GM10266 (cell line): ENCODE results near the gene TESK2.
"Not testable (repeated sequence)": the region's sequence is repeated elsewhere in the genome, so short reads cannot be mapped to it uniquely, and the experiment has no call there.

Experiments
- DNase-seq: peaks from one replicate; pipeline ENCODE4 v3.0.0; 2012; ENCODE audit errors: extremely low spot score
- TF ChIP-seq, protein P1 (sequence below): IDR thresholded peaks from 2 replicates; pipeline ENCODE4 v1.5.1; 2012; ENCODE audit warnings: mild to moderate bottlenecking, low read depth; ENCODE audit not compliant: control insufficient read depth, insufficient read depth; ENCODE audit errors: missing control alignments

Gene TESK2, protein sequence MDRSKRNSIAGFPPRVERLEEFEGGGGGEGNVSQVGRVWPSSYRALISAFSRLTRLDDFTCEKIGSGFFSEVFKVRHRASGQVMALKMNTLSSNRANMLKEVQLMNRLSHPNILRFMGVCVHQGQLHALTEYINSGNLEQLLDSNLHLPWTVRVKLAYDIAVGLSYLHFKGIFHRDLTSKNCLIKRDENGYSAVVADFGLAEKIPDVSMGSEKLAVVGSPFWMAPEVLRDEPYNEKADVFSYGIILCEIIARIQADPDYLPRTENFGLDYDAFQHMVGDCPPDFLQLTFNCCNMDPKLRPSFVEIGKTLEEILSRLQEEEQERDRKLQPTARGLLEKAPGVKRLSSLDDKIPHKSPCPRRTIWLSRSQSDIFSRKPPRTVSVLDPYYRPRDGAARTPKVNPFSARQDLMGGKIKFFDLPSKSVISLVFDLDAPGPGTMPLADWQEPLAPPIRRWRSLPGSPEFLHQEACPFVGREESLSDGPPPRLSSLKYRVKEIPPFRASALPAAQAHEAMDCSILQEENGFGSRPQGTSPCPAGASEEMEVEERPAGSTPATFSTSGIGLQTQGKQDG

DNA sequence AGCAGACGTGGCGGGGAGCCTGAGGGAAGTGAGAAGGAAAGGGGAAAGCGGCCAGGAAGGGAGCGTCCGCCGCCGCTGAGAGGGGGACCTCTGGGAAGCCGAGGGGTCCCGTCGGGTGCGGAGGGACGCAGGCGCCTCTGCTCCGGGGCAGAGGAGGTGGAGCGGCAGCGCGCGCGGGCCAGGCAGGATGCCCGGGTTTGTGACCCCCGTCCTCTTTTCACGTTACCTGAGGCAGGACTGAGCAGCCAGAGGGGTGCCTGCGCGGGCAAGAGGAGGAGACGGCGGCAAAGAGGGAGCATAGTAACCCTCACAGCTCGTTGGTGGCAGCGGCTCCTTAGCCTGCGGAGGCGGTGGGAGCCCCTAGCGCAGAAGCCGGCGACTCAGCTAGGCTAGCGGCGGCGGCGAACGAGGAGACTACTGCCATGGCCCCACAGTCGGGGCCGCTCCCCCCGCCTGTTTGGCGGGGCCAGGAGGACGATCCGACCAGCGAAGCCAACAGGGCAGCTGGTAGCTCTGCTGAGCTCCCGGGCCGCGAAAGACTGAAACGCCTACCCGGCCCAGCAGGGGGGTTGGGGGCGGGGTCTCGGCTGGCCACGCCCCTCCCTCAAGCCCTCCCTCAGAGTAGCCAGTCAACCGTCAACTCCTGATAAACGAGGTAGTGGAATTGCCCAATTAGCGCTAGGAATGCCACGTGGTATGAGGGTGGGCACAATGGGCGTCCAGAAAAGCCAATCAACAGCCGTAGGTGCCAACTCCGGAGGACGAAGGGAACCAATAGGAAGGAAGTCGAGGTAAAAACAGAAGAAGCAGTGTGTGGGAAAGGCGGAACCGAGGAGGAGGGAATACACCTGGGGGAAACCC, at the start of gene TESK2:
TSS of gene TESK2 (minus strand) at position 538 of the 861 bp plus-strand sequence. CDS start 33,378 bp downstream, outside the sequence.
- TF ChIP-seq, protein P1, sequence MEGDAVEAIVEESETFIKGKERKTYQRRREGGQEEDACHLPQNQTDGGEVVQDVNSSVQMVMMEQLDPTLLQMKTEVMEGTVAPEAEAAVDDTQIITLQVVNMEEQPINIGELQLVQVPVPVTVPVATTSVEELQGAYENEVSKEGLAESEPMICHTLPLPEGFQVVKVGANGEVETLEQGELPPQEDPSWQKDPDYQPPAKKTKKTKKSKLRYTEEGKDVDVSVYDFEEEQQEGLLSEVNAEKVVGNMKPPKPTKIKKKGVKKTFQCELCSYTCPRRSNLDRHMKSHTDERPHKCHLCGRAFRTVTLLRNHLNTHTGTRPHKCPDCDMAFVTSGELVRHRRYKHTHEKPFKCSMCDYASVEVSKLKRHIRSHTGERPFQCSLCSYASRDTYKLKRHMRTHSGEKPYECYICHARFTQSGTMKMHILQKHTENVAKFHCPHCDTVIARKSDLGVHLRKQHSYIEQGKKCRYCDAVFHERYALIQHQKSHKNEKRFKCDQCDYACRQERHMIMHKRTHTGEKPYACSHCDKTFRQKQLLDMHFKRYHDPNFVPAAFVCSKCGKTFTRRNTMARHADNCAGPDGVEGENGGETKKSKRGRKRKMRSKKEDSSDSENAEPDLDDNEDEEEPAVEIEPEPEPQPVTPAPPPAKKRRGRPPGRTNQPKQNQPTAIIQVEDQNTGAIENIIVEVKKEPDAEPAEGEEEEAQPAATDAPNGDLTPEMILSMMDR = no peak
- DNase-seq = peak; percentile 95

GRCh38 chr1:45536886-45537285, 45.9 kb upstream of the TESK2 start:
- DNase-seq = no peak
- TF ChIP-seq, protein P1 = no peak

DNA sequence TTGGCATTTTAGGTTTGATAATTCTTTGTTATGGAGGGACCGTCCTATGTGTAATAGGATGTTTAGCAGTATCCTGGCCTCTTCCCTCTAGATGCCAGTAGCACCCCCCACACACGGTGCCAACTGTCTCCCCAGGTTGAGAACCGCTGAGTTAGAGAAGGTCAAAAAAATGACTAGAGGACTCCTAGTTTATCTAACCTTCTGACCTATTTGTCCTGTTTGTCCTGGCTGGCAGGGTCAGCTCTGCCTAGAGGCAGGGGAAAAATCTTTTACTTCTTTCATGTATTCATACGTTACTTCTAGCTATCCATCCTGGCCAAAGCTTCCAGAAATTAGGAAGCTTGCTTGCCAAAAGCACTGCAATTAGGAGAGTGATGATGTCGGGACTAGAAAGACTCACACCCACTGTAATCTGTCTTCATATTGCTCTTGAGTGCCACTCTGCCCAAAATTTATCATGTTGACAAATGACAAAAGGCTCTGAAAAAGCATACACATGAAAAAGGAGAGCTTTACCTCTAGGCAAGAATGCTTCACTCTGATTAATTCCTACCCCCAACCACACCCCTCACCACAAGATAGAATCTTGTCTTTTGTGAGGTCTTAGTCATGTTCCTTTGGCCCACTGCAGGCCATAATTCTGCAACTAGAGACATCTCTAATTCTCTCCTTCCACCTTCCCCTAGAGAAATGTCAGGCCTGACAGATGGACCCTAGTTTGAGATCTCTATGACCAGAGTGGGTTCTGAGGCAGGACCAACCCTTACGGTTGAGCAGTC, 45.2 kb upstream of the TESK2 start:
- DNase-seq = no peak
- TF ChIP-seq, protein P1 = no peak

DNA sequence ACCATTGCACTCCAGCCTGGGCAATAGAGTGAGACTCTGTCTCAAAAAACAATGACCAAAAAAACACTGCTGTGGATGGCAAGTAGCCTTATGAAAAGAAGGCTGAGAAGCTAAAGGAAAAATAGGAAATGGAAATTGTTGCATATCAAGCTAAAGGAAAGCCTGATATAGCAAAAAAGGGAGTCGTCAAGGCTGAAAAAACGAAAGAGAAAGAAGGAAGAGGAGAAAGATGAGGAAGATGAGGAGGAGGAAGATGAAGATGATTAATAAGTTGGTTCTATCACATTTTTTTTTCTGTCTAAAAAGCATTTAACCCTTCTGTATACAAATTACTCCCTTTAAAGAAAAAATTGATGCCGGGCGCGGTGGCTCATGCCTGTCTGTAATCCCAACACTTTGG, 40.9 kb upstream of the TESK2 start:
- no peak for DNase-seq
- TF ChIP-seq, protein P1 = no peak

- TF ChIP-seq, protein P1 = no peak
- no peak for DNase-seq
Measured at GRCh38 chr1:45530632-45531135, 39.7 kb upstream of the TESK2 start.

GRCh38 chr1:45526135-45526644, 35.2 kb upstream of the TESK2 start:
- TF ChIP-seq, protein P1 = no peak
- DNase-seq = no peak

DNA sequence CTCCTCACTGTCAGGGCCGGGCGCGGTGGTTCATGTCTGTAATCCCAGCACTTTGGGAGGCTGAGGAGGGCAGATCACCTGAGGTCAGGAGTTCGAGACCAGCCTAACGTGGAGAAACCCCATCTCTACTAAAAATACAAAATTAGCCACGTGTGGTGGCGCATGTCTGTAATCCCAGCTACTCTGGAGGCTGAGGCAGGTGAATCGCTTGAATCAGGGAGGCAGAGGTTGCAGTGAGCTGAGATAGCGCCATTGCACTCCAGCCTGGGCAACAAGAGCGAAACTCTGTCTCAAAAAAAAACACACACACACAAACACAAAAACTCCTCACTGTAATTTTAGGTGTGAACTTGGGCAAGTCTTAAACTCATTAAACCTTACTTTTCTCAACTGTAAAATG, 33.0 kb upstream of the TESK2 start:
- DNase-seq = not testable (repeated sequence)

DNA sequence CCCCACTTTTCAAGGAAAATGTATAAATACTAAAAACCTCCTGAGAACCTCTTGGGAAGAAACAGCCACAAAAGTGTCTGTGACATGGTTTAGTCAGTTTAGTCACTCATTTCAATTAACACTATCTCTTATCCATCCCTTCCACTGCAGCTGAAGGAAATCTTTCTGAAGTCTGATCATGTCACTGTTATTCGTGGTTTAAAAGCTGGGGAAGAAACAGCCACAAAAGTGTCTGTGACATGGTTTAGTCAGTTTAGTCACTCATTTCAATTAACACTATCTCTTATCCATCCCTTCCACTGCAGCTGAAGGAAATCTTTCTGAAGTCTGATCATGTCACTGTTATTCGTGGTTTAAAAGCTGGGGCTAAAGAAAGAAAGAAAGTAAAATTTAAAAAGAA, 32.6 kb upstream of the TESK2 start:
- DNase-seq = not testable (repeated sequence)
